T-helper 9 cell (primary cell): ENCODE measurements around the gene ANGPTL2.
"Not testable (repeated sequence)": the region's sequence is repeated elsewhere in the genome, so short reads cannot be mapped to it uniquely, and the experiment has no call there.

Source experiments
- DNase-seq: peaks from one replicate; pipeline ENCODE4 v3.0.0-alpha.2; 2020

ANGPTL2 gene

GRCh38 chr9:127154390-127155191 lies 32.2 kb upstream of the ANGPTL2 start:
- DNase-seq: no peak

GRCh38 chr9:127154003-127154389 lies 31.6 kb upstream of the ANGPTL2 start:
- DNase-seq: no peak

GRCh38 chr9:127153501-127153900 lies 31.1 kb upstream of the ANGPTL2 start:
- no peak for DNase-seq

GRCh38 chr9:127149463-127150390 lies 27.3 kb upstream of the ANGPTL2 start:
- DNase-seq: no peak

- DNase-seq: no peak
Observed at GRCh38 chr9:127149010-127149409, 26.6 kb upstream of the ANGPTL2 start.

- no peak for DNase-seq
Observed at GRCh38 chr9:127148014-127148413, 25.6 kb upstream of the ANGPTL2 start.

- no peak for DNase-seq
Observed at GRCh38 chr9:127147251-127147650, 24.8 kb upstream of the ANGPTL2 start.

GRCh38 chr9:127146841-127147240 lies 24.4 kb upstream of the ANGPTL2 start:
- not testable (repeated sequence) for DNase-seq

GRCh38 chr9:127144670-127145445 lies 22.4 kb upstream of the ANGPTL2 start:
- no peak for DNase-seq

- no peak for DNase-seq
Observed at GRCh38 chr9:127143920-127144465, 21.6 kb upstream of the ANGPTL2 start.

- no peak for DNase-seq
Observed at GRCh38 chr9:127142931-127143464, 20.6 kb upstream of the ANGPTL2 start.

- DNase-seq: no peak
Observed at GRCh38 chr9:127142291-127142690, 19.9 kb upstream of the ANGPTL2 start.

- DNase-seq: no peak
Observed at GRCh38 chr9:127140842-127141675, 18.6 kb upstream of the ANGPTL2 start.

GRCh38 chr9:127140181-127140580 lies 17.7 kb upstream of the ANGPTL2 start:
- DNase-seq: no peak

- DNase-seq: no peak
Observed at GRCh38 chr9:127139775-127140174, 17.3 kb upstream of the ANGPTL2 start.

- DNase-seq: no peak
Observed at GRCh38 chr9:127139071-127139731, 16.8 kb upstream of the ANGPTL2 start.

GRCh38 chr9:127138444-127138843 lies 16.0 kb upstream of the ANGPTL2 start:
- no peak for DNase-seq

- no peak for DNase-seq
Observed at GRCh38 chr9:127137640-127138360, 15.4 kb upstream of the ANGPTL2 start.

GRCh38 chr9:127136880-127137639 lies 14.6 kb upstream of the ANGPTL2 start:
- DNase-seq: no peak
